HepG2 (cell line): Measurements from ENCODE around the gene SEZ6. TPM values are rescaled to one million over a fixed set of nuclear protein-coding genes. Genes with fewer than 3 reads are reported as not detected.
A peak's percentile ranks its signal among the peaks of the same experiment; 100 is the strongest.

Source experiments
- ATF5 ChIP-seq: sonication (generic); formaldehyde crosslinking; IDR thresholded peaks from 2 replicates; pipeline ENCODE4 v1.4.0; 2020; ENCODE audit warnings: mild to moderate bottlenecking, low read depth, missing genetic modification reagents
- BRCA1 ChIP-seq: sonication (generic); formaldehyde crosslinking; IDR thresholded peaks from 2 replicates; pipeline ENCODE4 v1.4.0; 2020; ENCODE audit warnings: missing genetic modification reagents
- DRAP1 ChIP-seq: IDR thresholded peaks from 2 replicates; pipeline ENCODE4 v1.6.1; 2016; ENCODE audit warnings: missing genetic modification reagents, missing compliant biosample characterization
- ELF1 ChIP-seq: sonication (generic); formaldehyde crosslinking; IDR thresholded peaks from 2 replicates; pipeline ENCODE4 v1.4.0; 2020; ENCODE audit warnings: missing genetic modification reagents
- GFI1 ChIP-seq: sonication (generic); formaldehyde crosslinking; IDR thresholded peaks from 2 replicates; pipeline ENCODE4 v1.5.0; 2020; ENCODE audit warnings: missing genetic modification reagents, mild to moderate bottlenecking, borderline replicate concordance
- GRHL1 ChIP-seq: sonication (generic); formaldehyde crosslinking; conservative IDR thresholded peaks from 2 replicates; pipeline ENCODE4 v1.8.0; 2022; ENCODE audit warnings: missing genetic modification reagents
- LRRFIP1 ChIP-seq: sonication (generic); formaldehyde crosslinking; conservative IDR thresholded peaks from 2 replicates; pipeline ENCODE4 v1.4.0; 2020; ENCODE audit warnings: missing genetic modification reagents
- MTA1 ChIP-seq: sonication (generic); formaldehyde crosslinking; IDR thresholded peaks from 2 replicates; pipeline ENCODE4 v1.4.0; 2020; ENCODE audit warnings: missing genetic modification reagents, mild to moderate bottlenecking, borderline replicate concordance
- NCOR1 ChIP-seq: fragments of 200-600 bp; sonication (generic); IDR thresholded peaks from 2 replicates; pipeline ENCODE4 v1.7.0; 2017; ENCODE audit warnings: antibody characterized with exemption, low read length, borderline replicate concordance
- PHF20 ChIP-seq: sonication (generic); formaldehyde crosslinking; IDR thresholded peaks from 2 replicates; pipeline ENCODE4 v1.5.0; 2020; ENCODE audit warnings: mild to moderate bottlenecking, missing genetic modification reagents
- POLR2G ChIP-seq: fragments of 200-400 bp; formaldehyde crosslinking; IDR thresholded peaks from 2 replicates; pipeline ENCODE4 v1.6.1; 2018; ENCODE audit warnings: mild to moderate bottlenecking, low read depth, low read length, moderate library complexity
- SIN3A ChIP-seq: IDR thresholded peaks from 2 replicates; pipeline ENCODE4 v1.6.1; 2011; ENCODE audit warnings: low read depth, mild to moderate bottlenecking, control low read depth, low read length, borderline replicate concordance
- STAG1 ChIP-seq: sonication (generic); formaldehyde crosslinking; IDR thresholded peaks from 2 replicates; pipeline ENCODE4 v1.4.0; 2020; ENCODE audit warnings: missing genetic modification reagents
- ZNF207 ChIP-seq: fragments of 450-650 bp; IDR thresholded peaks from 2 replicates; pipeline ENCODE4 v1.6.1; 2016; ENCODE audit warnings: antibody characterized with exemption, borderline replicate concordance
- ZNF225 ChIP-seq: sonication (generic); formaldehyde crosslinking; IDR thresholded peaks from 2 replicates; pipeline ENCODE4 v1.4.0; 2020; ENCODE audit warnings: mild to moderate bottlenecking, missing genetic modification reagents
- ZNF432 ChIP-seq: sonication (generic); formaldehyde crosslinking; IDR thresholded peaks from 2 replicates; pipeline ENCODE4 v1.5.0; 2020; ENCODE audit warnings: missing genetic modification reagents, mild to moderate bottlenecking, borderline replicate concordance
- ZNF564 ChIP-seq: sonication (generic); formaldehyde crosslinking; IDR thresholded peaks from 2 replicates; pipeline ENCODE4 v1.8.1; 2023; ENCODE audit warnings: mild to moderate bottlenecking, missing genetic modification reagents
- polyA plus RNA-seq, 8 experiments: library from polyadenylated mRNA; depleted of rRNA in 3 of 8; stranded (reverse) in 7 of 8; unstranded in 1 of 8; fragments of >200 nt; fragmentation: Illumina TruSeq in 4 of 8; extraction: Trizol in 4 of 8; gene quantifications; 2 replicates each; pipeline versions ENCODE4 v1.2.1 to v1.2.3, GENCODE V29; 2011 to 2016; ENCODE audit warnings: low read depth in 4 of 8, missing spikeins in 1 of 8, mixed read lengths in 1 of 8; ENCODE audit not compliant: insufficient read depth in 1 of 8
- total RNA-seq, 5 experiments: library from RNA; depleted of rRNA; stranded (reverse); fragments of >200 nt; fragmentation: Illumina TruSeq; extraction: Trizol; gene quantifications; 2 replicates each; pipeline ENCODE4 v1.2.3, GENCODE V29; 2016; ENCODE audit warnings: low read depth in 1 of 5
- TF ChIP-seq, protein P1 (sequence below): sonication (generic); formaldehyde crosslinking; IDR thresholded peaks from 2 replicates; pipeline ENCODE4 v1.4.0; 2020; ENCODE audit warnings: missing genetic modification reagents, borderline replicate concordance
- TF ChIP-seq, protein P2 (sequence below): sonication (generic); formaldehyde crosslinking; IDR thresholded peaks from 2 replicates; pipeline ENCODE4 v1.5.0; 2020; ENCODE audit warnings: missing genetic modification reagents, mild to moderate bottlenecking, borderline replicate concordance

The SEZ6 gene
- total and polyA plus RNA-seq, 2 of the 13 experiments (the other 11 are each of a cell fraction or from before 2014, with no cell fraction given) = not detected

DNA sequence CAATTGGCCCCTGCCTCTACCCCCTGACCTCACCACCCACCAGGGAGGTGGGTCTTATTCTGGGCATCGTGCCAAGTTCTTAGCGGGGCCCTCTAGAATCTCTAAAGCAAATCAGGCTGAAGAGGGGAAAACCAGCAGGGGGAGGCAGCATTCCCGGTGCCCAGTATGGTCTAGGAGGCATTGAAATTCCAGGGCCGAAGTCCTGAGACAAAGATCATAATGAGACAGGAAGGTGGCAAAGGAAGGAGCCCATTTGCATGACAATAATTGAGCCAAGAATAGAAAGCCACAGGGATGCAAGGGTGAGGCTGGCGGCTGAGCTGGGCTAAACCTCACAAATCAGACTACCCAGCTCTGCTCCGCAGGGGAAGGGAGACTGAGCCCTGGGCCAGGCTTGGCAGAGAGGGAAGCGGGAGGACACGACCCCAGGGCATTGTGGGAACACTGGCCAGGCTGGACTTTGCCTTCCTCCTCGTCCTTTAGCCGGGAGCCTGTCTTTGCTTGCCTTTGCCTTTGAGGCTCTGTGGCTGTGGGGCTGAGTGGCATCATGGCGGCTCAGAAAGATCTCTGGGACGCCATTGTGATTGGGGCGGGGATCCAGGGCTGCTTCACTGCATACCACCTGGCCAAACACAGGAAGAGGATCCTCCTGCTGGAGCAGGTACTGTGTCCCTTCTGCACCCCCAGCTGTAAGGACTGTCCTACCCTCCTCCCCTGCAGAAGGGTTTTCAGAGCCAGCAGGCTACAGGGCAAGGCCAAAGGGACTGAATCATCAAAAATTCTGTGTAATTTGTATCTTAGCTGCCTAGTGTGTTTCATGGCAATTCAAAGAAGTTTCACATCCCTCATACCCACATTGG lies 37.1 kb upstream of the SEZ6 start, which contains the start of gene PIPOX (continued):
- no peak for TF ChIP-seq LRRFIP1 (CRISPR knock-in tag)
- TF ChIP-seq ATF5 (CRISPR knock-in tag) = no peak
- TF ChIP-seq DRAP1 (CRISPR knock-in tag) = peak; percentile 76
- 0 out of 2 replicates have a peak, but pooled peaks have one; percentile 8 for TF ChIP-seq ELF1 (CRISPR knock-in tag)
- peak; percentile 77; the same call in 1 of the 2 replicates for TF ChIP-seq SIN3A
- TF ChIP-seq ZNF432 = no peak
- peak; percentile 89 for TF ChIP-seq ZNF225 (CRISPR knock-in tag)
- peak; percentile 53; the same call in 1 of the 2 replicates for TF ChIP-seq PHF20 (CRISPR knock-in tag)
- no peak for TF ChIP-seq BRCA1 (CRISPR knock-in tag)
- TF ChIP-seq ZNF564 (CRISPR knock-in tag) = 0 out of 2 replicates have a peak, but pooled peaks have one; percentile 74
- no peak for TF ChIP-seq ZNF207
- TF ChIP-seq, protein P1, sequence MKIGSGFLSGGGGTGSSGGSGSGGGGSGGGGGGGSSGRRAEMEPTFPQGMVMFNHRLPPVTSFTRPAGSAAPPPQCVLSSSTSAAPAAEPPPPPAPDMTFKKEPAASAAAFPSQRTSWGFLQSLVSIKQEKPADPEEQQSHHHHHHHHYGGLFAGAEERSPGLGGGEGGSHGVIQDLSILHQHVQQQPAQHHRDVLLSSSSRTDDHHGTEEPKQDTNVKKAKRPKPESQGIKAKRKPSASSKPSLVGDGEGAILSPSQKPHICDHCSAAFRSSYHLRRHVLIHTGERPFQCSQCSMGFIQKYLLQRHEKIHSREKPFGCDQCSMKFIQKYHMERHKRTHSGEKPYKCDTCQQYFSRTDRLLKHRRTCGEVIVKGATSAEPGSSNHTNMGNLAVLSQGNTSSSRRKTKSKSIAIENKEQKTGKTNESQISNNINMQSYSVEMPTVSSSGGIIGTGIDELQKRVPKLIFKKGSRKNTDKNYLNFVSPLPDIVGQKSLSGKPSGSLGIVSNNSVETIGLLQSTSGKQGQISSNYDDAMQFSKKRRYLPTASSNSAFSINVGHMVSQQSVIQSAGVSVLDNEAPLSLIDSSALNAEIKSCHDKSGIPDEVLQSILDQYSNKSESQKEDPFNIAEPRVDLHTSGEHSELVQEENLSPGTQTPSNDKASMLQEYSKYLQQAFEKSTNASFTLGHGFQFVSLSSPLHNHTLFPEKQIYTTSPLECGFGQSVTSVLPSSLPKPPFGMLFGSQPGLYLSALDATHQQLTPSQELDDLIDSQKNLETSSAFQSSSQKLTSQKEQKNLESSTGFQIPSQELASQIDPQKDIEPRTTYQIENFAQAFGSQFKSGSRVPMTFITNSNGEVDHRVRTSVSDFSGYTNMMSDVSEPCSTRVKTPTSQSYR (CRISPR knock-in tag) = no peak
- TF ChIP-seq GFI1 (CRISPR knock-in tag) = no peak
- TF ChIP-seq STAG1 = peak; percentile 25; the same call in 1 of the 2 replicates
- TF ChIP-seq GRHL1 (CRISPR knock-in tag) = no peak
- TF ChIP-seq MTA1 = peak; percentile 94
- TF ChIP-seq, protein P2, sequence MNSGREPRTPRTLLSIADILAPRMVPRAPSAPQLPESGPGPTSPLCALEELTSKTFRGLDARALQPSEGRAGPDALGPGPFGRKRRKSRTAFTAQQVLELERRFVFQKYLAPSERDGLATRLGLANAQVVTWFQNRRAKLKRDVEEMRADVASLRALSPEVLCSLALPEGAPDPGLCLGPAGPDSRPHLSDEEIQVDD (CRISPR knock-in tag) = no peak
- peak; percentile 94 for TF ChIP-seq POLR2G
- TF ChIP-seq NCOR1 = peak; percentile 83
